H1 (cell line): ENCODE measurements around the gene GRIK4.

Source experiments
- EP300 ChIP-seq, 2 experiments: IDR thresholded peaks; 1 replicate in 1 of 2; 2 replicates in 1 of 2; pipeline ENCODE4 v1.6.1; 2011 to 2012; ENCODE audit warnings: low read depth in 2 of 2, low read length in 2 of 2, mild to moderate bottlenecking in 2 of 2, borderline replicate concordance in 1 of 2, inconsistent platforms in 1 of 2, moderate library complexity in 1 of 2
- JUND ChIP-seq: IDR thresholded peaks from 2 replicates; pipeline ENCODE4 v1.6.1; 2011; ENCODE audit warnings: mild to moderate bottlenecking, improper control_type of control experiment, low read length
- POLR2A ChIP-seq, 2 experiments: IDR thresholded peaks; 1 replicate in 1 of 2; 2 replicates in 1 of 2; pipeline ENCODE4 v1.6.1; 2011; ENCODE audit warnings: low read depth in 2 of 2, low read length in 2 of 2, mild to moderate bottlenecking in 2 of 2; ENCODE audit errors: control extremely low read depth in 1 of 2
- SP1 ChIP-seq: IDR thresholded peaks from 2 replicates; pipeline ENCODE4 v1.6.1; 2011; ENCODE audit warnings: low read depth, low read length
- TF ChIP-seq, protein P1 (sequence below), 3 experiments: IDR thresholded peaks; 1 replicate in 2 of 3; 2 replicates in 1 of 3; pipeline versions ENCODE4 v1.5.1 to v1.6.1; 2011; ENCODE audit warnings: low read length in 3 of 3, mild to moderate bottlenecking in 3 of 3, inconsistent platforms in 2 of 3, low read depth in 1 of 3, moderate library complexity in 1 of 3; ENCODE audit not compliant: insufficient read depth in 1 of 3; ENCODE audit errors: control extremely low read depth in 1 of 3

DNA sequence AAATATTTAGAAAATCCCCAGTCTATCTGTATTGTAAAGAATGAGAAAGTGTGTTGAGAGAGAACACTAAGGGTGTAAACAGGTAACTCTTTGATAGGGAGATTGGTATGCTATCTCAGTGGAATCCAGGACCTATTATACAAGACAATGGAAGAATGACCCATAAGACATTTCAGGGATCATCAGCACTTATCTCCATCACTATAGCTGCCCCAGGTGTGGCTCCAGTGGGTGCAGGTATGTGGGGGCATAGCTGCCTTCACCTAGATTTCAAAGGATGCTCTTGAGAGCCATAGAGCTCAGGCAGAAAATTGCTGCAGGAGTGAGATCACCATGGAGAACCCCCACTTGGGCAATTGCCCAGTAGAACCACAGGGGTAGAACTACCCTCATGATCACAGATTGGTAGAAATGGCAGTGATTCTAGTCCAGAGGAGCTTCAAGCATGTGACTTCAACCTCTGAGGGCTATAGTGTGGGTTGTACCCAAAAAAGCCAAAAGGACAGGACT lies 260.1 kb downstream of the GRIK4 start:
- TF ChIP-seq, protein P1, sequence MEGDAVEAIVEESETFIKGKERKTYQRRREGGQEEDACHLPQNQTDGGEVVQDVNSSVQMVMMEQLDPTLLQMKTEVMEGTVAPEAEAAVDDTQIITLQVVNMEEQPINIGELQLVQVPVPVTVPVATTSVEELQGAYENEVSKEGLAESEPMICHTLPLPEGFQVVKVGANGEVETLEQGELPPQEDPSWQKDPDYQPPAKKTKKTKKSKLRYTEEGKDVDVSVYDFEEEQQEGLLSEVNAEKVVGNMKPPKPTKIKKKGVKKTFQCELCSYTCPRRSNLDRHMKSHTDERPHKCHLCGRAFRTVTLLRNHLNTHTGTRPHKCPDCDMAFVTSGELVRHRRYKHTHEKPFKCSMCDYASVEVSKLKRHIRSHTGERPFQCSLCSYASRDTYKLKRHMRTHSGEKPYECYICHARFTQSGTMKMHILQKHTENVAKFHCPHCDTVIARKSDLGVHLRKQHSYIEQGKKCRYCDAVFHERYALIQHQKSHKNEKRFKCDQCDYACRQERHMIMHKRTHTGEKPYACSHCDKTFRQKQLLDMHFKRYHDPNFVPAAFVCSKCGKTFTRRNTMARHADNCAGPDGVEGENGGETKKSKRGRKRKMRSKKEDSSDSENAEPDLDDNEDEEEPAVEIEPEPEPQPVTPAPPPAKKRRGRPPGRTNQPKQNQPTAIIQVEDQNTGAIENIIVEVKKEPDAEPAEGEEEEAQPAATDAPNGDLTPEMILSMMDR (IDR thresholded peaks at IDR 0.05; ENCODE audit: control extremely low read depth in 1 of 3, insufficient read depth in 1 of 3, low read depth in 1 of 3, low read length in 3 of 3): no peak
- TF ChIP-seq POLR2A (IDR thresholded peaks at IDR 0.05; ENCODE audit: control extremely low read depth in 1 of 2, low read depth in 2 of 2, low read length in 2 of 2): no peak
- TF ChIP-seq EP300 (IDR thresholded peaks at IDR 0.05; ENCODE audit: borderline replicate concordance in 1 of 2, low read depth in 2 of 2, low read length in 2 of 2): peak in 1 of 2 experiments; percentile 82; a peak in 1 of 3 replicates
- no peak for TF ChIP-seq JUND
- no peak for TF ChIP-seq SP1
